ENCODE results near the gene CENATAC.
"Not testable (repeated sequence)": the region's sequence is repeated elsewhere in the genome, so short reads cannot be mapped to it uniquely, and the experiment has no call there.

The CENATAC gene

DNA sequence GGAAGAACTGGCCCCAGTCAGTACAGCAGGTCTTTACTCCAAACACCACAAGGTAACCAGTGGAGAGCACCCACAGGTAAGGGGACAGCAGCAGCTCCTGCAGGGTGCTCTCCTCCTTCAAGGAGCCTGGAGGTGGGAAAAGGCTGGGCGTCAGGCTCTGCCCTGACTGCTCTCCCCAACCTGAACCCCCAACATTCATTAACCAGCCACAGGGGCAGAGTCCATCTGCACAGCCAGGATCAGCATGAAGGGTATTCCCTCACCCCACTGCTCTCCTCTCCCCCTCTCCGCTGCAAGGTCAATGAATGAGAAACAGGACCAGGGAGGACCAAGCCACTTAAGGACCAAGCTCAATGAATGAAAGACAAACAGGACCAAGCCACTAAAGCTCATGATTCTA, 29.0 kb downstream of the CENATAC start:
- no peak for DNase-seq (ENCODE audit: low read depth in 2 of 2)

DNA sequence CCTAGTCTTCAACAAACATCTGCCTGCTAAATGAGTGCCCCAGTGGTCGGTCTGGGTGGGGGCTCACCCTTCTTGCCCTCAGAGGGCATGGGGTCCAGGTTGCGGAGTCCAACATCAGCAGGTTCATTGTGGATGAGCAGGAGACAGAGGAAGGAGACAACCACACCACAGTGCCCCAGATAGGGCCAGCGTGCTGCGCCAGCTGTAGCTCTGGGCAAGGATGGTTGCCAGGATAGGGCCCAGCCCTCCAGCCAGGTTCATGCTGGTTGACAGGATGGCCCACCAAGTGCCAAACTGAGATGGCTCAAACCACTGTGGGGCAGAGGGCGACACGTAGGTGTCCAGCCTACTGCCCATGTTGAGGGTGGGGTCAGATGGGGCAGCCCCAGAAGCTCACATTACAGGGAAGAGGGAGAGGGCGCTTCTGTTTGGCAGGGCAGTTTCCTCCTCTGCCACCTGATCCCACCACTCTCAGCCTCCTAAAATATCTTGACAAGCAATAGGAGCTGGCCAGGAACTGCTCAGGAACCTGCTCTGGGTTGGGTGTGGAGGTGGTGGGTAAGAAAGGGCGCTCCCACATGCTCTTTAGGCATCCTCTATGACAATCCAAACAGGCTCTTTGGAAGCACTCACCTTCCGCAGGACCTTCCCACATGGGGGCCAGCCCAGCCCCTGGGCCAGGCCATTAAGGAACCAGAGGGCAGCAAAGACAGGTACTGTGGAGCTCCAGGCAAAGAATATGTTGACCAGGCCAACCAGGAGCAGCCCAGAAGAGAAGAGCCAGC, 29.8 kb downstream of the CENATAC start:
- DNase-seq (ENCODE audit: low read depth in 2 of 2) = no peak

DNA sequence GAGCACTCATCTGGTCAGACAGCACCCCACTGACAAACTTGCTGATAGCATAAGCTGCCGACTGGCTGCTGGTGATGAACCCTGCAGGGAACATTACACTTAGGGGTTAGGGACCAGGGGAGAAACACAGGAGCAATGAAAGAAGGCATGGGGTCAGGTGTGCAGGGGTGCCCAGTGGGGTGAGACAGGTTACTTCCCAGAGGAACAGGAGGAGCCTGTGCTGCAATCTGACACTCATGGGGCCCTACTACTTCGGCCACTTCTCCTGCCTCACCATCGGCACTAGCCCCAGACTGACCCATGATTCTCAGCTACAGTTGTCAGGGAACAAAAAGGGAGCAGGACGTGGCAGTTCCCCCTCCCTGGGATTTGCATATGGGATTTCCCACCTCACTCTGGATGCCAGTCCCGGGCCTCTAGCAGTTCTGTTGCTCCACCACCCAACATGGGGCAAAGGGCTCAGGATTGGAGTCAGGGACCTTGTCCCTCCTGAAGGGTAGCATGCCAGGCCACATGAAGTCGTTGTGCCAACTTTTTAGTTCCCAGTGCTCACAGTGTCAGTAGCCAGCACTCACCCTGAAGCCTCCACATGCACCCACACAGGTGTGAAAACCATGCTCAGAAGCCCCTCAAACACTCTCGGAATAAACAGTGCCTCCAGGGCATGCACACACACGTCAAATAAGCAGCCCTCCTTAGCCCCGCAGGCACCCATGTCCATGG, 30.6 kb downstream of the CENATAC start:
- no peak for DNase-seq (ENCODE audit: low read depth in 2 of 2)

DNA sequence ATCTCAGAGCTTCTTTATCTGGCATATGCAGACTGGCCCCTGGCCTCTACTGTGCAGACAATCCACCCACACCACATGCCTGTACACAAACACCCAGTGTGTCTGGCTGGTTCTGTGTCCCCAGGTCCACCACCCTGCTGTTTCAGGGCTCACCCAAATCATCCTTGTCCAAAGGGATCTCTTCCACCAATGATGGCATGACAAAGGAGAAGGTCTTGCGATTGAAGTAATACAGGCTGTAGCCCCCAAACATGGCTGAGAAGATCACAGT, 31.1 kb downstream of the CENATAC start:
- no peak for DNase-seq (ENCODE audit: low read depth in 2 of 2)

DNA sequence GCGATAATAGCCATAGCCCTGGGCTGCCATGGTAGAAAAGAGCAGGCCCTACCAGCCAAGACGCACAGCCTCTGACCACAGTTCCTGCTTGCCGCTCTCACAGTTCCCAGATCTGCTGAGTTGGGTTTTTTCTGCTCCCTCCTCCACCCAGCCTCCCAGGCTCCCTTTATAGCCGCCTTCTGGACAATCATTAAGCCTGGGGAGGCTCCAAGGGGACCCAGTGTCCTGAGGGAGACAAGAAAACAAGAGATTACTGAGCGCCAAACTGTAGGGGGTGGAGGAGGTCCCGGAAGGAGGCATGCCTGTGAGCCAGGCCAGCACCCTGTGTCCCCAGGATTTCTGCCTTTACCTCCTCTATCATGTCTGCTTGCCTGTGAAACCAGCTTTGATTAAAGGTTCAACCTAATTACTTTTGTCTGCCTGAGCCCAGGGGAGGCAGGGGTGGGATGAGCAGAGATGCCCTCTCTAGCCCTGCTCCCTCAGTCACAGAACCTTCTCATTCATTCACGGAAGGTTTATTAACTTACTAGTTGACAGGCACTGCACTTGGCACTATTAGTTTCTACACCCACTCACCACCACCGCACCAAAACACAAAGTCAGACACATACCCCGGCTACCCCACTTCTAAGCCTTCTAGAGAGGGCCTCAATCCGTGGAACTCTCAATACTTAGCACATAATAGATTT, 31.5 kb downstream of the CENATAC start:
- peak; percentile 25 to 26 for DNase-seq (ENCODE audit: low read depth in 2 of 2)

DNA sequence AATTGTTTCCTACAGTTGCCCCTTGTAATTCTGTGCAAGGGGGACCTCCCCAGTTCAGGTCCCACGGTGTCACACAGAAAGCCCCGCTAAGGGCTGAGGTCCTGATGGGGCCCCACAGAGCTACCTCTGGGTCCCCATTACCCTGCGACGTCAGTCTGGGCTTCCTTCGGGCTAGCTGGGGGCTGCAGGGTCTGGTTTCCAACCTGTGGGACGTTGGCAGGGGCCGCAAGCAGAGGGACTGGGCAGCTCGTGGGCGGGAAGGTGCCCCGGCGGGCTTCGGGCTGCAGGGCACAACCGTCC, 32.0 kb downstream of the CENATAC start:
- DNase-seq (ENCODE audit: low read depth in 2 of 2) = no peak

DNA sequence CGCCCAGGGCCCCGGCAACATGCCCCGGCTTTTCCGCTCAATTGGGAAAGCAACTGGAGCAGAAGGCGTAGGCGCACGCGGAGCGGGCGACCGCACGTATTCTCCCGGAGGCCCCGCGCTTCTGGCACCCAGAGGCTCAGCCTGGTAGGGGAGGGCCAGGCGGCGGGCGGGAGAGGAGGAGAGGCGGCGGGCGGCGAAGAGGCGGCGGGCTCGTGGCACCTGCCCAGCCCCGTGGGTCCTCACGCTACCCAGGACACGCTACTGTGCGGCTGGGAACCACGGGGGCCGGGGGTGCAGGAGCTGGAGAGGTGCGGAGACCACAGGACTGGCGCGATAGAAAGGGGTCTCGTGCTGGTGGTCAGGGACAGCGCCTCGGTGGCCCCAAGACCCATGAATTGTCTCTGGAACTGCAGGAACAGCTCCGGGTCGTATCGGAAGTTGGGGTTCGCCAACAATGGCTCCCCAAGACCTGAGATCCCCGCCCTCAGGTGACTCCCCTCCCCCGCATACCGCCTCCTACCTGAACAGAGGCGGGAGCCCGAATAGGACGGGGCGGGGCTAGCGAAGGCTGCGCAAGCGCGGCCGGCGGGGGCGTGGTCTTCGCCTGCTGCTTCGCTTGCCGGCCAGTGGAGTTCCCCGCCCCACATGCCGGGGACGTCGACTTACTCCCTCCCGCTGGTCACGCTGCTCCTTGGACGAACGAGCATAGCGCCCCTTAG, 32.5 kb downstream of the CENATAC start, which contains the start of gene SLC37A4:
Gene SLC37A4 (minus strand): TSS at position 549 of the 719 bp plus-strand sequence.
- DNase-seq (ENCODE audit: low read depth in 2 of 2) = peak; percentile 99

DNA sequence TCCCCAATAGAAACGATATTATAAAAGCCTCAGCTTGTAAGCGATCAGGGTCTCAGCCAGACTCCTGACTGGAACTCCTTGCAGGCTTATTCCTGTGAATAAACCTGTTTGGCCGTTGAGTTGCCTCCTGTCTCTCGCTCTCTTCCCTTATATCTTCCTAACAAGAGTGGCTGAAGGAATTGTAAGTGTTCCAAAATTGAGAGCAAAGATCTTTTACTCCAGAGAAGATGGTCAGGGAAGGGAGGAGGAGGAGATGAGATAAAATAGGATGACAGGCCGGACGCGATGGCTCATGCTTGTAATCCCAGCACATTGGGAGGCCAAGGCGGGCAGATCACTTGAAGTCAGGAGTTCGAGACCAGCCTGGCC, 34.0 kb downstream of the CENATAC start:
- DNase-seq (ENCODE audit: low read depth in 2 of 2) = no peak

DNA sequence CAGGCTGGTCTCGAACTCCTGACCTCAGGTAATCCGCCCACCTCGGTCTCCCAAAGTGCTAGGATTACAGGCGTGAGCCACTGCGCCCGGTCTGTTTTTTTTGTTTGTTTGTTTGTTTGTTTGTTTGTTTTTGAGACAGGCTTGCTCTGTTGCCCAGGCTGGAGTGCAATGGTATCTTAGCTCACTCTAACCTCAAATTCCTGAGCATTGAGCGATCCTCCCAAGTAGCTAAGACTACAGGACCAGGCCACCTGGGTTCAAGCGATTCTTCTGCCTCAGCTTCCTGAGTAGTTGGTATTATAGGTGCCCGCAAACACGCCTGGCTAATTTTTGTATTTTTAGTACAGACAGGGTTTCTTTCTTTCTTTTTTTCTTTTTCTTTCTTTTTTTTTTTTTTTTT, 35.5 kb downstream of the CENATAC start:
- DNase-seq (ENCODE audit: low read depth in 2 of 2) = not testable (repeated sequence)

DNA sequence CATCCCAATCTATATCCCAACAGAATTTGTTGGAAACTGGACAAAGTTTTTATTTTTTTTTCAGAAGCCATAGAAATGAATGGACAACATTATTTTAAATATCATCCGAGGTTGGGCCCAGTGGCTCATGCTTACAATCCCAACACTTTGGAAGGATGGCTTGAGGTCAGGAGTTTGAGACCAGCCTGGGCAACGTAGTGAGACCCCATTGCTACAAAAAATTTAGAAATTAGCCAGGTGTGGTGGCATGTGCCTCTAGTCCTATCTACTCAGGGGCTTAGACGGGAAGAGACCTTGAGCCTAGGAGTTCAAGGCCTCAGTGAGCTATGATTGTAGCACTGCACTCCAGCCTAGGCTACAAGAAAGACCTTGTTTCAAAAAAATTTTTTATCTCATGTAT, 36.9 kb downstream of the CENATAC start:
- DNase-seq (ENCODE audit: low read depth in 2 of 2) = no peak

DNA sequence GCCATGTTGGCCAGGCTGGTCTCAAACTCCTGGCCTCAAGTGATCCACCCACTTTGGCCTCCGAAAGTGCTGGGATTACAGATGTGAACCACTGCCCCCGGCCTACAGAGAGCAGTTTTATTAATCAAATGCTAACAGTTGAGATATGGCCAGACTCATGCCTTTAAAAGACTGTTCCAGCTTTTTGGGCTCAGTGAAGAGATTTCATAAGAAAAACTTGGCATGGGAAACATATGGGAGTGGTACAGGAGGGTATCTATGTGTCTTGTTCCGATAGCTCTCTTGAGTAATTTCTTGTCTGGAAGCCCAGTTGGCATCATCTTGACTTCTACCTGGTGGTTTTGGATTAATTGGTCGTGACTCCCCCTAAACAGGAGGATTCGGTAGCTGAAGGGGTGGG, 40.9 kb downstream of the CENATAC start:
- DNase-seq (ENCODE audit: low read depth in 2 of 2) = no peak

DNA sequence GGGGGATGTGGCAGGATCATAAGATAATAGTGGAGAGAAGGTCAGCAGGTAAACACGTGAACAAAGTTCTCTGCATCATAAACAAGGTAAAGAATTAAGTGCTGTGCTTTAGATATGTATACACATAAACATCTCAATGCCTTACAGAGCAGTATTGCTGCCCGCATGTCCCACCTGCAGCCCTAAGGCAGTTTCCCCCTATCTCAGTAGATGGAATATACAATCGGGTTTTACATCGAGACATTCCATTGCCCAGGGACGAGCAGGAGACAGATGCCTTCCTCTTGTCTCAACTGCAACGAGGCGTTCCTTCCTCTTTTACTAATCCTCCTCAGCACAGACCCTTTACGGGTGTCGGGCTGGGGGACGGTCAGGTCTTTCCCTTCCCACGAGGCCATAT, 41.5 kb downstream of the CENATAC start:
- DNase-seq (ENCODE audit: low read depth in 2 of 2) = not testable (repeated sequence)

DNA sequence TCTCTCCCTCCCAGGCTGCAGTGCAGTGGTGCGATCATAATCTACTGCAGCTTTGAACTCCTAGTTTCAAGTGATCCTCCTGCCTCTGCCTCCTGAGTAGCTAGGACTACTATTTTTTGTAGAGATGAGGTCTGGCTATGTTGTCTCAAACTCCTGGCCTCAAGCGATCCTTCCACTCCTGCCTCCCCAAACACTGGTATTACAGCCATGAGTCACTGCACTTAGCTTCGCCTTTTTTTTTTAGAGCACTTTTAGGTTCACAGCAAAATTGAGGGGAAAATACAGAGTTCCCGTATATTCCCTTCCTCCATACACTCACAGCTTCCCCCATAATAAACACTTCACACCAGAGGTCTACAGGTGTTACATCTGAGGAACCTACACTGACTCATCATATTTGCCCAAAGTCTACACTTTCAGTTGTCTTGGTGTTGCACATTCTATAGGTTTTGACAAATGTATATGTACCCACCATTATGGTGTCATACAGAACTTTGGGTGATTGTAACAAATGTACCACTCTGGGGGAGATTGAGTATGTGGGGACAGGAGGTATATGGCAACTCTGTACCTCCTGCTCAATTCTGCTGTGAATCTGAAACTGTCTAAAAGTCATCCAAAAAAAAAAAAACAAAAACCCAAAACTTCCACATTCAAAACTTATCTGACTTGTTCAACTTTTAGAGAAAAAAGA, 44.0 kb downstream of the CENATAC start:
- DNase-seq (ENCODE audit: low read depth in 2 of 2) = no peak

DNA sequence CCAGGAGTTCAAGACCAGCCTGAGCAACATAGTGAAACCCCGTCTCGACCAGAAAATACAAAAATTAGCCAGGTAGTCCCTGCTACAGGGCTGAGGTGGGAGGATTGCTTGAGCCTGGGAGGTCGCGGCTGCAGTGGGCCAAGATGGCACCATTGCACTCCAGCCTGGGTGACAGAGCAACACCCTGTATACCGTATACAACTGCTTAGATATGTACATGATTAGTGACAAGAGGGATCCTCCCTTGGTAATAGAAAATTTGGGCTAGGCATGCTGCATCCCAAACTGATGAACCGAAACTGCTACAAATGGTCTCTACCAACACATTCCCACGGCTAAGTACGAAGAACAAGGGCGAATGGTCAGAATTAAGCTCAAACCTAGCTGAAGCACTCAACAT, 45.0 kb downstream of the CENATAC start:
- no peak for DNase-seq (ENCODE audit: low read depth in 2 of 2)

DNA sequence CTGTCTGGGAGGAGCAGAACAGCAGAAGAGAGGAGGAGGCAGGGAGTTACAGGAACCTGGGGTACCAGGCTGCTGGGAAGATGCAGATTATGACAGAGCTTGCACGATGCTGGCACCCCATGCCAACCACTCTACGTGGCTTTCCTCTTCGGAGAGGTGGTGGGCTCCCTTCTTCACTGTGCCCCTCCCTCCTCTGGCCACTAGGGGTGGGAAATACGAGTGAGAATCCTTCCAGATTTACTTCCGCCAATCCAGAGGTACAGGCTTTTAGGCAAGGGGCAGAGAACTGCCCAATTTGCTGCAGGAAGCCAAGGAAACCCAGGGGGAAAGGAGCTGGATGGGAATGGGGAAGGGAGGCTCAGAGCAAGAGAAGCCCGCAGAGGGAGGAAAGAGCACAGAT, 46.8 kb downstream of the CENATAC start:
- no peak for DNase-seq (ENCODE audit: low read depth in 2 of 2)

DNA sequence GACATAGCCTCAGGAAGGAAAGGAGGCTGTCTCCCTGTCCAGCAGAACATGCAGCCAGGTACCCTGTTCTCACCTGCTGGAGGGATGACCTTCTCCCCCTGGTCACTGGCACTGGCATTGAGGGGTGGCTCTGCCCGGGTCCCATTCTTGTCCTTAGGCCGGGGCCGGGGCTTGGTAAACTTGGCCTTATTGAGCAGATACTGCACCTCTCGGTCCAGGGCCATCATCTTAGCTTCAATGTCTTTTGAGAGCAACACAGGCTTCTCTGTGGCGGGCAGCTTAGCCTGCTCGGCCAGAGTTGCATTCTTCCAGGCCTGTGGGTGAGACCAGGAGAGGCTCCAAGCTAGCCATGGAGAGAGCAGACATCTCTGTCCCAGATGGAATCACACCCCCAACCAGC, 48.6 kb downstream of the CENATAC start:
- no peak for DNase-seq (ENCODE audit: low read depth in 2 of 2)

DNA sequence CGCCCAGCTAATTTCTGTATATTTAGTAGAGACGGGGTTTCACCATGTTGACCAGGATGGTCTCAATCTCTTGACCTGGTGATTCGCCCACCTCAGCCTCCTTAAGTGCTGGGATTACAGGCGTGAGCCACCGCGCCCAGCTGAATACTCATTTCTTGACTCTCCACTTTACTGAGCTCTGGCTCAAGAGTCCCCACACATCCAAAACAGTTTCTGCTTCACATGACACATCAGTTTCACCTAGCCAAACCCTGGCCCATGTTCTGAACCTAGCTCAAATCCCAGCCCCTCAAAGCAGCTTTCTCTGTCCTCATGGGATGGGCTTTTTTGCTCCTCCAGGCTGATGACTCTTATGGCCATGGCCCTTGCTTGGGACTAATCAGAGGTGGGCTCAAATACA, 49.3 kb downstream of the CENATAC start:
- DNase-seq (ENCODE audit: low read depth in 2 of 2) = no peak

DNA sequence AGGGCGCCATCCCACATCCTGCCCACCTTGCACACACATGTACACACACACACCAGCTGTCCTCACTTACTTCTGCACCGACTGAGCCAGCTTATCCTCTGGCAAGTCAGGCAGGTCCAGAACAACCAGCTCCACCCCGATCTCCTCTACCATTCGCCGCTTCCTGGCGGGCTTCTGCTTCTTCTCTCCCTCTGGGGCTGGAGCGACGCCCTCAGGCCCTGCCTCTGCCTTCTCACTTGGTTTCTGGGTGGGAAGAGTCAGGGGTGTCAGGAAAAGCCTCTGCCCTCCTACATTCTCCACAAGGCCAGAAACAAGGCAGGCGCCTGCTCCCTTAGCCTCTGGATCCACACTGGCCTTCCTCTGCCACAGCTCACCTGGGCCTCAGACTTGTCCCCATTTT, 50.7 kb downstream of the CENATAC start:
- DNase-seq (ENCODE audit: low read depth in 2 of 2) = no peak

DNA sequence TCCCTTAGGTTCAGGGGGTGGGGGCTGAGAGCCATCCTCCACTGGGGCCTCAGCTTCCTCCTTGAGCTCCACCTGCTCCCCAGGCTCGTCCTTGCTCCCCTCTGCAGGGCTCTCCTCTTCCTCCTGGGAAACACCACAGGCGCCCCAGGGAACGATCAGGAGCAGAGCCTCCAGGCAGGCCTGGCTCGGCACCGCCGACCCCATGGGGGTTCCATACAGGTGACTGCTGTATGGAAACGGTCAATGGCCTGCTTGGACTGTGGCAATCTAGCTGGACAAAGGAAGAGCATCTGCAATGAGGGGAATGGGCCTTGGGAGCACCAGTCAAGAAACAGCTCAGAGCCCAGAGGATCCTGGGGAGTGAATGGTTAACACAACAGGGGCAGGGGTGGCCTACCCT, 51.1 kb downstream of the CENATAC start:
- no peak for DNase-seq (ENCODE audit: low read depth in 2 of 2)

DNA sequence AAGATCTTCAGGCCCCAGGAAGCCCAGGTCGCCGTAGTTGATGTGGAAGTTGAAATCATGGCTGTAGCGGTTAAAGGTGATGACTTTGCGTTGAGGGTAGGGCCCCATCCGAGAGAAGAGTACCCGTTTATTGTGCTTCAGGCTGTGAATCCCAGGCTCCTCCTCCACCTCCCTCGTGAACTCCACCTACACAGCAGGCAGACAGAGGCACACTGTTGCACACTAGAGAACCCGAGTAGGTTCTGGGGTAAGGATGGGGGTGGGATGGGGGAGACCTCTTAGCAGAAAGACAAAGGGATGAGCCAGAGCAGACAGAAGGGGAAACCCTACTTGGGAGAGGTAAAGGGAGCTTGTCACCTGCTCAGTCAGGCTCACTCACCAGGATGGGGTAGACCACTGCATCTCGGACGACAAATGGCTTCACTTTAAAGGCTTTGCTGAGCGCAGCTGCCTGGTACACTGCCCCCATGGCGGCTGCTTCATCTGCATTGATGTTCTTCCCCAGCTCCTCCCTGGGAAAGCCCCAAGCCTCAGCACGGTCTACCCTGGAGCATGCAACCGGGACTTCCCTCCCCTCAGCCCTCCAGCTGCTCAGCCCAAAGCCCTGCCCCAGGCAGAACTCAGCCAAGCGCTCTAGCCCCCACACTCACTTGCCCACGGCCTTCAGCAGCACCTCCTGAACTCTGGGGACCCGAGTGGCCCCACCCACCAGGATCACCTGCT, 53.7 kb downstream of the CENATAC start:
- DNase-seq (ENCODE audit: low read depth in 2 of 2) = peak in 1 of 2 donors; percentile 26

DNA sequence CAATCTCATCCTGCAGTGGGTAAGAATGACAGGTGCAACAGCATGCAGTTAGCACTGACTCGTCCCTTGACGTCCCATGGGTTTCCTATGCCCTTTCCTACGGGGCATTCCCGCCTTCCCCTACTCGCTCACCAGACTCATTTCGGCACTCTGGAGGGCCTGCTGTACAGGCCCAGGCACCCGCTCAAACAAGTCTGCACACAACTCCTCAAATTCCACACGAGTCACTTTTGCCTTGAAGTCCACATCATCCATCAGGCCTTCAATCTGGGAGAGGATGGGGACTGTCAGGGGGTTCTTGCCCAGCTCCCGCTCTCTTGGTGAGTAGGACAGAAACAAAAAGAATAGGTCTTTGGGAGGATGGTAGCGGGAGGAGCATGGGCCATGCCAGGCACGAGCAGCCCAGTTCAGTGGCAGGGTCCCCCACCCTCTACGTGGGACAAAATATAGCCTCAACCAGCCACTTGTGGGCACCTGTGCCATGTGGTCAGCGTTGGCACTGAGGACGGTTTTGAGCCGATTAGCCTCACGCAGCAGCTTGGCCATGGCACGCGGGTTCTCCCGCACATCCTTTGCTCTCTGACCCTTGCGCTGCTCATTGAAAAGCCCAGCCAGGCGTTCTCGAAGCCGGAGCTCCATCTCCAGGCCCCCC, 54.4 kb downstream of the CENATAC start:
- DNase-seq (ENCODE audit: low read depth in 2 of 2) = no peak
